ENCODE results near the gene COQ8A.
"Not testable (repeated sequence)": the region's sequence is repeated elsewhere in the genome, so short reads cannot be mapped to it uniquely, and the experiment has no call there.

COQ8A gene

DNA sequence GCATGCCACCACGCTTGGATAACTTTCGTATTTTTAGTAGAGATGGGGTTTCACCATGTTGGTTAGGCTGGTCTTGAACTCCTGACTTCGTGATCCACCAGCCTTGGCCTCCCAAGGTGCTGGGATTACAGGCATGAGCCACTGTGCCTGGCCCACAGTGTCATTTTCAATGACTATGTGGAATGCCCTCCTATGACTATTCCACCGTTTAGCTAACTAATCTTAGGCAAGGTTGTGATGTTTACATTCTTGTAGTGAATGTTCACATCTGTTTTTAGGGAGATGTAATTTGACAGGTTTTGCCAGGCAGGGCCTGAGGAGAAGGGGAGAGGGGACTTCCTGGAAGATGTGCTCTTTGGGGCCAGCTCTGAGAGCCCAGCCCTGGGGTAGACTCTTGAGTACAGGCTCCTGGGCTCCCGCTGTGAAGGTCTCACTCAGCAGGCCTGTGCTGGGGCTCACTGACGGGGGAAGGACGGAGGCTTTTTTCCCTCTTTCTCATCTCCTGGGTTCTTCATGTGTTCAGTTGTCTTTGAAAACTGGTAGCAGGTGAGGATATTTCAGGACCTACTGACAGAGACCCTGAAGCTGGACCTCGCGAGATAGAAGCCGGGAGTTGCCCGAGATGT, 13.2 kb downstream of the COQ8A start:
- no peak for DNase-seq (ENCODE audit: low spot score)

DNA sequence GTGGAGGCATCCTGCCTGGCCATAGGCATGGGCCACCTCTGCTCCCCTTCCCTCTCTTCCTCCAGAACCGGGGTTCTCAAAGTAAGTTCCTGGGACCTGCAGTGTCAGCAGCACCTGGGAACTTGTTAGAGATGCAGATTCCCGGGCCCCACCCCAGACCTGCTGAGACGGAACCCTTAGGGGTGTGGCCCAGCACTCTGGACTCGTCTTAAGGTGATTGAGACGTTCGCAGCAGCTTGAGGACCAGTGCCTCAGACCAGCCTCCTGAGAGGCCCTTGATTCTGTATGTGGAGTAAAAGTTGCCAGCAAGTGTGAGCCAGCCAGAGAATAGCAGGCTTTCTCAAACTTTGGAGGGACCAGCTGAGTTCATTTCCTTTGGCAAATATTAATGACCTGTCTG, 14.2 kb downstream of the COQ8A start:
- no peak for DNase-seq (ENCODE audit: low spot score)

DNA sequence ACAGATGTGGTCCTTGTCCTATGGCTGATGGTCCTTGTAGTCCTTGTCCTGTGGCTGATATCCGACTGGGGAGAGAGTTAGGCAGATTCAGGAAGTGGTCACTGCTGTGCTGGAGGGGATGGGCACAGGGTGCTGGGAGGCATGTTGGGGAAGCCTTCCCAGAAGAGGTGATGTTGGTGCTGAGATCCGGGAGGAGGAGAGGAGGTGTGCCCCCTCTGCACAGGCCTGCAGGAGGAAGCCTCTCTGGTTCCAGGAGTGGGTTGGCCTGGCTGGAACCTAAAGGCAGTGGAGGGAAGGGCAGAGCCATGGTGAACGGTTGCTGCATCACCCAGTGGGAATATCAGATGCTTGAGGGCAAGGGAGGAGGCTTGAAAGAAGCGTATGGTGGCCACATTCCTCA, 14.7 kb downstream of the COQ8A start:
- DNase-seq (ENCODE audit: low spot score), result no peak

DNA sequence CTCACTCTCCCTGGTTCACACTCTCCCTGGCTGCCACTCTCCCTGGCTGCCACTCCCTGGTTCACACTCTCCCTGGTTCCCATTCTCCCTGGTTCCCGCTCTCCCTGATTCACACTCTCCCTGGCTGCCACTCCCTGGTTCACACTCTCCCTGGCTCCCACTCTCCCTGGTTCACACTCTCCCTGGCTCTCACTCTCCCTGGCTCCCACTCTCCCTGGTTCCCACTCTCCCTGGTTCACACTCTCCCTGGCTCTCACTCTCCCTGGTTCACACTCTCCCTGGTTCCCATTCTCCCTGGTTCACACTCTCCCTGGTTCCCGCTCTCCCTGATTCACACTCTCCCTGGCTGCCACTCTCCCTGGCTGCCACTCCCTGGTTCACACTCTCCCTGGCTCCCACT, 15.8 kb downstream of the COQ8A start:
- not testable (repeated sequence) for DNase-seq (ENCODE audit: low spot score)

GRCh38 chr1:226956942-226957713, 17.0 kb downstream of the COQ8A start:
- DNase-seq (ENCODE audit: low spot score), result no peak

- no peak for DNase-seq (ENCODE audit: low spot score)
Measured at GRCh38 chr1:226957714-226958113, 17.6 kb downstream of the COQ8A start.

- no peak for DNase-seq (ENCODE audit: low spot score)
Measured at GRCh38 chr1:226958300-226958699, 18.2 kb downstream of the COQ8A start.

DNA sequence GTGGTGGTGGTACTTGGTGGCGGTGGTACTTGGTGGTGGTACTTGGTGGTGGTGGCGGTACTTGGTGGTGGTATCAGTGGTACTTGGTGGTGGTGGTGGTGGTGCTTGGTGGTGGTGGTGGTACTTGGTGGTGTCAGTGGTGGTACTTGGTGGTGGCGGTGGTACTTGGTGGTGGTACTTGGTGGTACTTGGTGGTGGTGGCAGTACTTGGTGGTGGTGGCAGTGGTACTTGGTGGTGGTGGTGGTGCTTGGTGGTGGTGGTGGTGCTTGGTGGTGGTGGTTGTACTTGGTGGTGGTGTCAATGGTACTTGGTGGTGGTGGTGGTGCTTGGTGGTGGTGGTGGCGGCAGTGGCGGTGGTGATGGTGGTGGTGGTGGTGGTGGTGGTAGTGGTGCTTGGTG, 20.2 kb downstream of the COQ8A start:
- no peak for DNase-seq (ENCODE audit: low spot score)

GRCh38 chr1:226960944-226961765, 21.1 kb downstream of the COQ8A start:
- no peak for DNase-seq (ENCODE audit: low spot score)

DNA sequence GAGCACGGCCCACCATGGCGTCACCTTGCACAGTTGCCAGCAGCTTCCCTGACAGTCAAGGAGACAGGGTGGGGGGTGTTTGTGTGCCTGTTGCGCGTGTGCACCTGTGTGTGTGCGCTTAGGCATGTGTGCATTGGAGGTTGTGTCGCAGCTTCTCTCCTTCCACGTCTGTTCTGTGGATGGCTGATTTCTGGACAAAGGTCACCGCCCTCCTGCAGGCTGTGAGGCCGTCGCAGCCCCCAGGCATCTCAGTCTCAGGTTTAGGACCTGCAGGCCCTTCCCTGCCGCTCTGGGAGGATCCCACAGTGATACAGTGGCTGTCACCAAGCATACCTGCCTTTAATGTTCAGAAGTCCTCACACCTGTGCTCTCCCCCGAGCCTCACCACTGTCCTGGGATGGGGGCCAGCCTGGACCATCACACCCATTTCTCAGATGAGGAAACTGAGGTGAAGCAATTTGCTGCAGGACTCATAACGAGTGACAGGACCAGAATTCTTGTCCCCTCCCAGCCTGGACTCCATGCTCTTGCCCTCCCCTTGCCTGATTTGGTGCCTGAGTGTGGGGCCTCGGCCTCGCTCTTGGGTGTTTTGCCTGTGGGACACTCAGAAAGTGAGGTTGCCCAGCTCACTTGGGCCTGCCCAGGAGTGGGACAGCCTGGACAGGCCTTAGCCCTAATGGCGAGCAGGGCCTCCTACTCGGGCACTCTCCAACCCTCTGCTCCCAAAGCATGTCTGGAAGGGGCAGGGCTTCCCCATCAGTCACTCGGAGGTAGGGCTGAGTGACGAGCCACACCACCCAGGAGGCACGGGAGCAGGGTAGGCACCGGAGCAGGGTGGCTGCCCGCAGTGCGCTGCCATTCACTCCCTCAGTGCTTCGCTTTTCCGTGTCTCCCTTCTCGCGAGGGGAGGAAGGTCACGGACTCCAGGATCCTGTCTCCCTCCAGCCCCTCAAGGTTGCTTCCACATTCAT, 22.6 kb downstream of the COQ8A start:
- DNase-seq (ENCODE audit: low spot score), result no peak

DNA sequence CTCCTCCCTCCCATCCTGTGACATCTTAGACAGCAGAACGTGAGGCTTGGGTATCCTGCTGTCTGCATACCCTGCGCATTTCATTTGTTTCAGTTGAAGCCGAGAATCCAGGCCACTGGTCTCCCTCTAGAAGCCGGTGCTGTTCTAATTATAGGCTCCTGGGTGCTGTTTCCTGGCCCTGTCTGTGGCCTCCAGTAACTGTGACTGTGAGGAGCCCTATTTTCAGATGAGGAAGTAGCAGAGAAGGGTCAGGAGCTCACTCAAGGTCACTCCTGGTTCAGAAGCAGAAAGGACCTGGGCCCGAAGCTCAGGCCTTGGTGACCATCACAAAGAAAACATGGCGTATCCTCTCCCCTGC, 24.0 kb downstream of the COQ8A start:
- no peak for DNase-seq (ENCODE audit: low spot score)

DNA sequence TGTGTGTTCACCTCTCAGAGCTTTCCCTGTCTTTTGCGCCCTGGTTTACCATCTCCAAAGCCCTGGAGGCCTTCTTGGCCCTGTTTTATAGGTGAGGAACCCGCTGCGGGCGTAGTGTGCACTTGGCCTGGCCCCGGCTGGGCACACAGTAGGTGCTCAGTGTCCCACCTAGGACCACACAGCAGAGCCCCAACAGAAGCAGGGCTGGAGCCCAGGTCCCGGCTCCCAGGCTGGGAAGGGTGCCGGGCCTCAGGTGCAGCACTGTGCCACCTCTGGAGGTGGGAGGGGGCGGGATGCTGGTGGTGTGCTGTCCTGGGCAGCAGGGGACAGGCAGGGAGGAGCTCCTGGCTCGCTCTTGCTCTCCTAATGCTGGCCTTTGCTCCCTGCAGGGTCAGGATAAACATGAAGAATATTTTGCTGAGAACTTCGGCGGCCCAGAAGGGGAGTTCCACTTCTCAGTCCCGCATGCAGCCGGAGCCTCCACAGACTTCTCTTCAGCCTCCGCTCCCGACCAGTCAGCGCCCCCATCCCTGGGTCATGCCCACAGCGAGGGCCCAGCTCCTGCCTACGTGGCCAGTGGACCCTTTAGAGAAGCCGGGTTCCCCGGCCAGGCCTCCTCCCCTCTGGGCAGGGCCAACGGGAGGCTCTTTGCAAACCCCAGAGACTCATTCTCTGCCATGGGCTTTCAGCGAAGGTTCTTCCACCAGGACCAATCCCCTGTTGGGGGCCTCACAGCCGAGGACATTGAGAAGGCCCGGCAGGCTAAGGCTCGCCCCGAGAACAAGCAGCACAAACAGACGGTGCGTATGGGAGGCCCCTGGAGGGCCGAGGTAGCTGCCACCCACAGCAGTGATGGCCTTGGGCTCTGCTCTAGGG, 24.8 kb downstream of the COQ8A start:
- no peak for DNase-seq (ENCODE audit: low spot score)

GRCh38 chr1:226965581-226966440, 25.7 kb downstream of the COQ8A start:
- no peak for DNase-seq (ENCODE audit: low spot score)

DNA sequence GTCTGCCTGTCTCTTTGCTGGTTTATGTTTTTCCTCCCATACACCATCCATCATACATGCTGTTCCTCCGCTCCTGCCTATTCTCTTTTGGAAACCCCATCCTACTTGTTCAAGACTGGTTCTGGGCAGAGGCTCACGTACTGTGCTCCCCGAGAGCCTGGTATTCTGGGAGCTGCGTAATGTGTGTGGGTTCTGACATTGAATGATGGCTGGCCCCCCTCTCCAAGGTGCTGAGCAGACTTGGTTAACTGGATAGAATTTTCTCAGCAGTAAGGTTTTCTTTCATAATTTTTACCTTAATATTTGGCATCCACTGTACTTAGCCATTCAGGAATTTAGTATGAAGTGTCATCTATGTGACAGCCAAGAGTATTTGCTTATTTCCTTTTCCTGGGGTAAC, 26.6 kb downstream of the COQ8A start:
- DNase-seq (ENCODE audit: low spot score), result no peak

DNA sequence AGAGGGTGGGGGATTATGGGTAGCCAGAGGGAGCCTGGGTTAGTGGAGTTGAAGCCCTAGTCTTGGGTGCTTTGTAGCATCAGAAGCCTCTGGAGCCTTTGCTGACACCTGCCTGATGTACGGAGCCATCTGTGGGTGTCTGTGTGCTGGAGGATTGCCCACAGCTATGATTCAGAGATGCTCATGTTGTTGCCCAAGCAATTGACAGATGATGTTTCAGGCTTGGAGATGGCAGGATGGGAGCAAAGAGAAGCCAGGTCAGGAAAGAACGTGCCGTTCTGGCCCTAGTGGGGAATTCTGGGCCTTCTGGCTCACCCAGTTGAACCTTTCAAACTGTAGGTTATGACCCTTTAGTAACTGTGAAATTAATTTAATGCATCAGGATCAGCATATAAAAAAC, 27.6 kb downstream of the COQ8A start:
- no peak for DNase-seq (ENCODE audit: low spot score)

DNA sequence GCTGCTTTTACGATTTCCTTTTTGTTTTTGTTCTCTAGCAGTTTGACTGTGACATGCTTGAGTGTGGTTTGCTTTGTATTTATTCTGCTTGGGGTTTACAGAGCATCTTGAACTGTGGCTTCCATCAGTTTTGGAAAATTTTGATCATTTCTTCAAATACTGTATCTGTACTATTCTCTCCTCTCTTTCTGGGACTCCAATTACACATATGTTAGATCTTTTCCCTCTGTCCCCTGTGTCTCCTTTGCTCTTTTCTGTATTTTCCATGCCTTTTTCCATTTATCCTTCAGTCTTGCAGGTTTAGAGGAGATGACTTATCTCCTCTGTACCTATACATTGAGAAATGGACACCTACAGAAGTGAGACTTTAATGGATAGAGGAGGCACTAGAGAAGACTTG, 31.7 kb downstream of the COQ8A start:
- no peak for DNase-seq (ENCODE audit: low spot score)

- no peak for DNase-seq (ENCODE audit: low spot score)
Measured at GRCh38 chr1:226972931-226973330, 32.8 kb downstream of the COQ8A start.

GRCh38 chr1:226973371-226973897, 33.3 kb downstream of the COQ8A start:
- DNase-seq (ENCODE audit: low spot score), result no peak

DNA sequence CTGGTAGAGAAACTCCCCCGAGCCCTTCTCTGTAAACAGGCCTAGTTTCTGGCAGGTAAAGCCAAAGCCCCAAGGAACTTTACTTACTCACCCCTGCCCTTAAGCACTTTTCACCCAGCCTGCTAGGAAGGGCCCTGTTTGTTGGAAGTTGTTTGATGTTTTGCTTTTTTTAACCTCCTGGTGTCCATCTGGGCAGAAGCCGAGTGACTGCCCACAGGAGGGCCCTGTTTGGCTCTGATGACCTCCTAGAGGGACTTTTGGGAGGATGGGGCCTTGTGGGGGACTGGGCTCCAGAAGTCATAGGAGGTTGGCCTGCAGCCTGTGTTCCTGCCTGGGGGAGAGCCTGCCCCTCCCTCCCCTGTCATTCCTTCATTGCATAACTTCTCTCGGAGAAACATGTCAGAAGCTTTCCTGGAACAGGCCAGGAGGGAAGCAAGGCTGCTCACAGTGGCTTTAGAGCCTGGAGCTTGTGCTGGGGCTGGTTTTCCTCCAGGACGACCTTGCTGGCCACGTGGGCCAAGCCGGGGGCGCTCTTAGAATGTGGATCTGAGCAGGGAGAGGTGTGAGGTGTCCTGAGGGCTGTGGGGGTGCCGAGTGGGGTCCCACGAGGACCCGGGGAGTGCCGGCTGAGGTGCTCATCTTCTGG, 33.9 kb downstream of the COQ8A start:
- DNase-seq (ENCODE audit: low spot score), result no peak

All from CD4-positive, alpha-beta T cell treated with Interleukin-6 at 100 ng/mL for 8 hours (primary cell).